D341Med (cell line): ENCODE measurements around the gene MDN1.

Experiments
- DNase-seq: peaks from one replicate; pipeline ENCODE4 v3.0.0; 2012; ENCODE audit warnings: low spot score

MDN1 gene

DNA sequence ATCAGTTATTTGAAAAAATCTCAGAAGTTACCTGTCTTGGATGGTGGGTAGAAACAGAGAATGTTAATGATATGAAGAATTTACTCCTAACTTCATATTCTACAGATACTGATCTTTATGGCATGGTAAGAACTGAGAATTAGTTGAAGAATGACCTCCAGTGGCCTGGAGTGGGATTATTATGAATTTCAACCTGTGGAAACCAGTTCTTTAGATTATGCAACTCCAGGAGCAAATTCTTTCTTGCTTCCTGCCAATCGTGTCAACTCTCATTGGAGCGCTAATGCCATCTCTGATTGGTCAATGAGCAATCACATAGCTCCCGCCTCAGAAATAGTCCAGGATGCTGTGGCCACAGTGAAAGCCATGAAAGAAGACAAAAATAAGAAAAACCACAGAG is 221.6 kb downstream of the MDN1 start:
- DNase-seq = peak; percentile 46

DNA sequence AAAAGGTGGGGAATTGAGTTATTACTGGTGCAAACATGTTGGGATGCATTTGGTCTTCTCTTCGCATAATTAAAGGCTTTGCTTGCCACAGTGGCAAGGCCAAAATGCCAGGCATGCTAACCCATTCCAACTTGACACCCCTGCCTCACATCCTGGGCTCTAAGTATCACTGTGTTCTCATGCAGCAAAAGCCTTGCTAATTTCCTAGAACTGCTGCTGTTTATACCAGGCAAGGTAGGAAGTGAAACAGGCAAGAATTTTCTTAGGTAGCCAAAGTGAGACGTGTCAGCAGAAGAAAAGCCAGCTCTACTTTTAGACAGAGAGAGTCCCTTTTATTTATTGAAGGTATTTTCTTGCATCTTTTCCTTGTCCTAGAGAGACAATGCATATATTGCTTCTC is 222.2 kb downstream of the MDN1 start:
- DNase-seq = no peak

DNA sequence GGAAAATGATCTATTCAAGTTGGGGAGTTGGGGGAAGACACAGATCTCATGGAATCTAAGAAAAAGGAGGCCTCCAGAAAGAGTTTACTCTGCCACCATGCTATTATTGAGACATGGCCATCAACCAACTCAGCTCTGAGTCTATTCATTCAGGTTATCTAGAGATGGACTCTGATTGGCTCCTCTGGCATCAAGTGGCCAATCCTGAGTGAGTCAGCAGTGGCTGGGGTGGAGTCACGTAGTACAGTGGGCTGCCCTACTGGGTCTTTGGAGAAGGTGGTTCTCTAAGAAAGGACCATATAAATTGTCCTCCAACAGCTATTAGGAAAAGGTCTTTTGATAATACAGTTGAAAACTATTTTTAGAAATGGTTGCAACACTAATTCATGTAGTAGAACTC is 223.1 kb downstream of the MDN1 start:
- DNase-seq = no peak

DNA sequence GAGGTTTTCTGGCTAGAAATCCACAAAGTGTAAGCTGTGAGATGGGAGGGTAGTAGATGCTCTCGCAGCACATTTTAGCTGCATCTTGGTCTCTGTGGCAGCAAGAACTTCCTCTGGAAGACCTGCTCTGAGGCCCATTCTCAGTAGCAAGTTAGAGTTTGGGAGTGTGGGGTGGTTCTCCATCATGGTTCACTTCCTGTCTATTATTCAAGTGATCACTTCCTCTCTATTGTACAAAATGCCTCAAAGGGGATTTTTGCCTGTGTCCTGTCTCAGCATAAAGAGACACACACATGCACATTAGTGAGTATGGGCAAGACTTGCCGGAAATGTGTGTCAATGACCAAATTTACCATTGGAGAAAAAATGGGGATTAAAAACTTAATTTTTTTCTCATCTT is 223.5 kb downstream of the MDN1 start:
- DNase-seq = no peak
